COLO668 (cell line): ENCODE measurements around the gene MYCN.

ENCODE experiments used
- DNase-seq: peaks from one replicate; lab custom pipeline; 2025; ENCODE audit not compliant: unreplicated experiment; lab: John Stamatoyannopoulos, UW

Gene MYCN

GRCh38 chr2:15974565-15975260 lies 34.4 kb downstream of the MYCN start:
- DNase-seq = no peak

- no peak for DNase-seq
These were observed 34.9 kb downstream of the MYCN start for GRCh38 chr2:15975261-15975600.

- no peak for DNase-seq
These were observed 35.3 kb downstream of the MYCN start for GRCh38 chr2:15975676-15976075.

- no peak for DNase-seq
These were observed 36.0 kb downstream of the MYCN start for GRCh38 chr2:15976354-15976753.

GRCh38 chr2:15979051-15979758 lies 38.9 kb downstream of the MYCN start:
- no peak for DNase-seq

GRCh38 chr2:15979759-15980604 lies 39.6 kb downstream of the MYCN start:
- DNase-seq = no peak

GRCh38 chr2:15980605-15981098 lies 40.3 kb downstream of the MYCN start:
- no peak for DNase-seq

- DNase-seq = no peak
These were observed 41.3 kb downstream of the MYCN start for GRCh38 chr2:15981646-15982045.

GRCh38 chr2:15982285-15983044 lies 42.1 kb downstream of the MYCN start:
- no peak for DNase-seq

- no peak for DNase-seq
These were observed 43.1 kb downstream of the MYCN start for GRCh38 chr2:15983496-15983895.

GRCh38 chr2:15984368-15985255 lies 44.3 kb downstream of the MYCN start:
- peak; percentile 51 for DNase-seq

GRCh38 chr2:15985531-15985930 lies 45.2 kb downstream of the MYCN start:
- DNase-seq = no peak

GRCh38 chr2:15986068-15986560 lies 45.8 kb downstream of the MYCN start:
- no peak for DNase-seq

GRCh38 chr2:15986644-15987043 lies 46.3 kb downstream of the MYCN start:
- DNase-seq = no peak

GRCh38 chr2:15988733-15989132 lies 48.4 kb downstream of the MYCN start:
- DNase-seq = no peak

- no peak for DNase-seq
These were observed 49.2 kb downstream of the MYCN start for GRCh38 chr2:15989559-15989958.

- DNase-seq = no peak
These were observed 50.1 kb downstream of the MYCN start for GRCh38 chr2:15990151-15991101.

GRCh38 chr2:15991231-15991630 lies 50.9 kb downstream of the MYCN start:
- no peak for DNase-seq
